Ramos (cell line): ENCODE results near the gene TBC1D3I.
"Not testable (repeated sequence)": the region's sequence is repeated elsewhere in the genome, so short reads cannot be mapped to it uniquely, and the experiment has no call there.

Experiments used
- in situ Hi-C: fragments of 300-500 bp; cut with MboI; formaldehyde crosslinking; loops from one replicate; pipeline ENCODE4 v1.14.3; 2022; ENCODE audit warnings: low sequenced_read_pairs; ENCODE audit not compliant: unreplicated experiment

Gene TBC1D3I

DNA sequence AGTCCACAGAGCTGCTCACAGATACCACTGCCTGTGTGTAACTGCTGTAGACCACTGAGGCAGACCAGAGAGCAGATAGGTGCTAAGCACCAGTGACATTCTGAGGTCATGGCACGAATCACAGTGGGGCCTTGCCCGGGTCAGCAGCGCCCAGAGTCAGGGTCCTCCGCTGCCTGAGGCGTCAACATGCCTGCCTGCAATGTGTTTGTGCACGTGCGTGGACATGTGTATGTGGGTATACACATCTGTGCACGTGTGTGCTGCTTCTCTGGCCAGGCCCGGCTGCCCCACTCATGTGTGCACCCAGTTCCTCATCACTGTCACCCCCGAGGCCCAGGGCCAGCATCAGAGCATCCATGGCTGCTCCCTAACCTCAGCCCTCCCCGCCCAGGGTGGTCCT lies at the start of gene TBC1D3I:
TSS of gene TBC1D3I (minus strand) at position 101 of the 400 bp plus-strand sequence. CDS start 1,585 bp downstream, outside the sequence.
- in situ Hi-C loops, result not testable (repeated sequence)

DNA sequence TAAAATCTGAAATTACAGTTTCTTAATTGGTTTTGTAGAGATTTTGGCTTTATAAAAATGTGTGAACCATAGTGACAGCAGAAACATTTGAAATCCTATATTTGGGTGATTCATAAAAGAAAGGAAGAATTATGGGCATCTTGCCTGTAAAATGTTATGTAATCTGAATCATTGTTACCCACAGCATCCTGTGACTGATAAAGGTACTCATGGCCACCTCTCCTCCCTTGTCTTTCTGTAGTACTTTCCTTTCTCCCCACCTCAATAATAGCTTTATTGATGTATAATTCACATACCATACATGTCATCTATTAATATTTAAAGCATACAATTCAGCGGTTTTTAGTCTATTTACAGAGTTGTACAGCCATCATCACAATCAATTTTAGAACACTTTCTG lies 30.8 kb upstream of the TBC1D3I start:
- in situ Hi-C loops, result not testable (repeated sequence)

DNA sequence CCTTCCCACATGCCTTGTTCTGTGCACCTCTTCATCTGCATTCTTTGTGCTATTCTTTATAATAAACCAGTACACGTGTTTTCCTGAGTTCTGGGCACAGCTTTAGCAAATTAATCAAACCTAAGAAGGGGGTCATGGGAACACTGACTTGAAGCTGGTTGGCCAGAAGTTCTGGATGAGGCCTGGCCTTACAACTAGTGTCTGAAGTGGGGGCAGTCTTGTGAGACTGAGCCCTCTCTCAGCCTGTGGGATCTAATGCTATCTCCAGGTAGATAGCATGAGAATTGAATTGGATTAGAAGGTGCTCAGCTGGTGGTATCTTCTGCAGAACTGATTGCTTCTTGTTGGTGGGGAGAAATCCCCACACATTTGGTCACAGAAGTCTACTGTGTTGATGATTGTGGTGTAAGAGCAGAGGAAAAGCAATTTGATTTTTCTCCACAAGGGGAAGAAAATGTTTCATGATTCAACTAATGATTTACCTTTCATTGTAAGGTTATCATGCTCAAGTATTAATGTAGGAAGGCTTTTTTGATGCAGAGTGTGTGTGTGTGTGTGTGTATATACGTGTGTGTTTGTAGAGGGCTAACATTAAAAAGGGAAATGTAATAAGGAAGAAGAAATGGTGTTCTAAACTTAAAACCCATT lies 25.7 kb upstream of the TBC1D3I start:
- in situ Hi-C loops, result not testable (repeated sequence)

DNA sequence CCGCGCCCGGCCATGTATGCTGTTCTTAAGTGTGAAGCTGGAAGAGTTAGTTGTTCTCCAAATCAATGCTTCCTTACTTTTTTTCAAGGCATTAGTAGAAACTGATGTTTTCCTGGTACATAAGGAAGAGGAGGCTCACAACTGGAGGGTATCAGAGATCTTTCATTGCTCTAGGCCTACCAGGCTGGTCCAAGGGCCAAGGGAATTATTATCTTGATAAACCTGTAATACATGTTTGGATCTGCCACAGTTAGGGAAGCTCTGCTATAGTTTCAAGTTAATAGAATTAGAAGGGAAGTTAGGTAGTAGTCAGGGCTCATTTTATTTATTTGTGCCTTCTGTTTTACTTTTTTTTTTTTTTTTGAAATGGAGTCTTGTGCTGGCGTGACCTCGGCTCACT lies 19.8 kb upstream of the TBC1D3I start:
- in situ Hi-C loops, result not testable (repeated sequence)

DNA sequence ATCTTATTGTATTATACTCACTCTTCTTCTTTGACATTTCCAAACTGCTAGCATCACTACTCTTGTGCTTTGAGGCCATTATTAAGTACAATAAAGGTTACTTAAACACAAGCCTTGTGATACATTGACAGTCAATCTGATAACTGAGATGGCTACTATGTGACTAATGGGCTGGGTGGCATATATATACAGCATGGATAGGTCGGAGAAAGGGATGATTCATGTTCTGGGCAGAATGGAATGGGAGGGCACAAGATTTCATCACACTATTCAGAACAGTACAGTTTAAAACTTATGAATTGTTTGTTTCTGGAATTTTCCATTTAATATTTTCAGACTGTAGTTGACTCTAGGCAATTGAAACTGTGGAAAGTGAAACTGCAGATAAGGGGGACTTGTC lies 18.9 kb upstream of the TBC1D3I start:
- in situ Hi-C loops, result not testable (repeated sequence)

DNA sequence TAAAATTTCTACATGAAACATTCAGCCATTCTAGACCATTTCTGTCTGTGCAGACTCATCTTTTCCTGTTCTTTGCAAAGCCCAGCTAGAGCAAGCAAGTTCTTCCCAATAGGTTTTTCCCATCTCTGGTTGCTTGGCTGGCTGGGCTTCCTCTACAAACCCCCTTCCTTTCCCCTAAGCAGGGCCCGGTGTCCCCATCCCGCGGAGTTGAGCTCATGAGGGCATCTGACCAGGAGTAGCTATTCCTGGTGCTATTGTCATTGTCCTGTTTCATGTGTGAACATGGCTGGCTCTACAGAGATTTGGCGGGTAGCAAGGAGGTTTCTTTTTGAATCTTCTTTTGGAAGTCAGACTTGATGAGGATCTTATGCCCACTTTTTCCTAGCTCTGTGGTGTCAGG lies 22.3 kb downstream of the TBC1D3I start:
- in situ Hi-C loops, result not testable (repeated sequence)

DNA sequence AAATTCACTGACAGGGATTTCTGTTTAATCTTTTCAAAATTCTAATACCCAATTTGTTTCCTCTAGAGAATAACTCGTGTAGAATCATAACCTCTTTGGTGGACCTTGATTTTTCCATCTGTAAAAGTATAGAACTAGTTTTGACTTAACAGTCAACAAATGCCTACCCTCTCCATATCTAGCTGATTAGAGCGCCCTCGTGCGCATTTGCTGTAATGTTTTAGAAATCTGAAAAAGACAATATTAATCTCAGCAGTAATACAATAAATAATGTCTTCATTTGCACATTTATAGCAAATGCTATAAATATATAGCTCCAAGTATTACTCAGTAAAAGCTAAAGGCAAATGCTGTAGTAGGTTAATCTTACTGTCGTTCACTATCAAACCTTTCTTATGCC lies 34.7 kb downstream of the TBC1D3I start:
- in situ Hi-C loops, result not testable (repeated sequence)

DNA sequence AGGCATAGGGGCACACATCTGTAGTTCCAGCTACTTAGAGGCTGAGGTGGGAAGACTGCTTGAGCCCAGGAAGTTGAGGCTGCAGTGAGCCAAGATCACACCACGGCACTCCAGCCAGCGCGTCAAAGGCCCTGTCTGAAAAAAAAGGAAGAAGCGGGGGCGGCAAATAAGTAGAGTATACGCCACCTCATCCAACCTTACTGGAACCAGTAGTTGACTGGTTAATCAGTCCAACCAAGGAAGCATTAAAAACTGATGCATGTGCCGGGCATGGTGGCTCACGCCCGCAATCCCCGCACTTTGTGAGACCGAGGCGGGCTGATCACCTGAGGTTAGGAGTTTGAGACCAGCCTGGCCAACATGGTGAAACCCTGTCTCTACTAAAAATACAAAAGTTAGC lies 41.4 kb downstream of the TBC1D3I start:
- in situ Hi-C loops, result not testable (repeated sequence)

DNA sequence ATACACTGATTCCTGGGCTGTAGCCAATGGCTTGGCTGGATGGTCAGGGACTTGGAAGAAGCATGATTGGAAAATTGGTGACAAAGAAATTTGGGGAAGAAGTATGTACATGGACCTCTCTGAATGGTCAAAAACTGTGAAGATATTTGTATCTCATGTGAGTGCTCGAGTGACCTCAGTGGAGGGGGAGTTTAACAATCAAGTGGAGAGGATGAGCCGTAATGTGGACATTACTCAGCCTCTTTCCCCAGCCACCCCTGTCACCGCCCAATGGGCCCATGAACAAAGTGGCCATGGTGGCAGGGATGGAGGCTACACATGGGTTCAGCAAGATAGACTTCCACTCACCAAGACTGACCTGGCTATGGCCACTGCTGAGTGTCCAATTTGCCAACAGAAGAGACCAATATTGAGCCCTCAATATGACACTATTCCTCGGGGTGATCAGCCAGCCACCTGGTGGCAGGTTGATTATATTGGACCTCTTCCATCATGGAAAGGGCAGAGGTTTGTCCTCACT lies 42.7 kb downstream of the TBC1D3I start:
- in situ Hi-C loops, result not testable (repeated sequence)

DNA sequence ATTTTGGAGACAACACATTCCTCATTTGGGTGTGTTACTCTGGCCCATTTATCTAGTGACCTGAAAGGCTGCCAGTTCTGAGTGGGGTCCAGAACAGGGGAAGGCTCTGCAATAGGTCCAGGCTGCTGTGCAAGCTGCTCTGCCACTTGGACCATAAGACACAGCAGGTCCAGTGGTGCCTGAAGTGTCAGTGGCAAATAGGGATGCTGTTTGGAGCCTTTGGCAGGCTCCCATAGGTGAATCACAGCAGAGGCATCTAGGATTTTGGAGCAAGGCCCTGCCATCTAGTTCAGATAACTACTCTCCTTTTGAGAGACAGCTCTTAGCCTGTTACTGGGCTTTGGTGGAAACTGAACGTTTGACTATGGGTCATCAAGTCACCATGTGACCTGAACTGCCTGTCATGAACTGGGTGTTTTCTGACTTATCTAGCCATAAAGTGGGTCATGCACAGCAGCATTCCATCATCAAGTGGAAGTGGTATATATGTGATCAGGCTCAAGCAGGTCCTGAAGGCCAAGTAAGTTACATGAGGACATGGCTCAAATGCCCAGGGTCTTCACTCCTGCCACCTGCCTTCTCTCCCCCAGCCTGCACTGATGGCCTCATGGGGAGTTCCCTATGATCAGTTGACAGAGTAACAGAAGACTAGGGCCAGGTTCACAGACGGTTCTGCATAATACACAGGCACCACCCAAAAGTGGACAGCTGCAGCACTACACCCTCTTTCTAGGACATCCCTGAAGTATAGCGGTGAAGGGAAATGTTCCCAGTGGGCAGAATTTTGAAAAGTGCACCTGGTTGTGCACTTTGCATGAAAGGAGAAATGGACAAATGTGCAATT lies 43.4 kb downstream of the TBC1D3I start:
- in situ Hi-C loops, result not testable (repeated sequence)

DNA sequence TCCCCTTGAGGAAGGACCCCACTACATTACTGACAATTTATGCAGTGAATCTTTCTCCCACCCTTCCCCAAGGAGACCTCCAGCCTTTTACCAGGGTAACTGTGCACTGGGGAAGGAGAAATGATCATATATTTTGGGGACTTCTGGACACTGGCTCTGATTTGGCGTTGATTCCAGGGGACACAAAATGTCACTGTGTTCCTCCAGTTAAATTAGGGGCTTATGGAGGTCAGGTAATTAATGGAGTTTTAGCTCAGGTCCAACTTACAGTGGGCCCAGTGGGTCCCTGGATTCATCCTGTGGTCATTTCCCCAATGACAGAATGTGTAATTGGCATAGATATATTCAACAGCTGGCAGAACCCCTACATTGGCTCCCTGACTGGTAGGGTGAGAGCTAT lies 44.8 kb downstream of the TBC1D3I start:
- in situ Hi-C loops, result not testable (repeated sequence)

DNA sequence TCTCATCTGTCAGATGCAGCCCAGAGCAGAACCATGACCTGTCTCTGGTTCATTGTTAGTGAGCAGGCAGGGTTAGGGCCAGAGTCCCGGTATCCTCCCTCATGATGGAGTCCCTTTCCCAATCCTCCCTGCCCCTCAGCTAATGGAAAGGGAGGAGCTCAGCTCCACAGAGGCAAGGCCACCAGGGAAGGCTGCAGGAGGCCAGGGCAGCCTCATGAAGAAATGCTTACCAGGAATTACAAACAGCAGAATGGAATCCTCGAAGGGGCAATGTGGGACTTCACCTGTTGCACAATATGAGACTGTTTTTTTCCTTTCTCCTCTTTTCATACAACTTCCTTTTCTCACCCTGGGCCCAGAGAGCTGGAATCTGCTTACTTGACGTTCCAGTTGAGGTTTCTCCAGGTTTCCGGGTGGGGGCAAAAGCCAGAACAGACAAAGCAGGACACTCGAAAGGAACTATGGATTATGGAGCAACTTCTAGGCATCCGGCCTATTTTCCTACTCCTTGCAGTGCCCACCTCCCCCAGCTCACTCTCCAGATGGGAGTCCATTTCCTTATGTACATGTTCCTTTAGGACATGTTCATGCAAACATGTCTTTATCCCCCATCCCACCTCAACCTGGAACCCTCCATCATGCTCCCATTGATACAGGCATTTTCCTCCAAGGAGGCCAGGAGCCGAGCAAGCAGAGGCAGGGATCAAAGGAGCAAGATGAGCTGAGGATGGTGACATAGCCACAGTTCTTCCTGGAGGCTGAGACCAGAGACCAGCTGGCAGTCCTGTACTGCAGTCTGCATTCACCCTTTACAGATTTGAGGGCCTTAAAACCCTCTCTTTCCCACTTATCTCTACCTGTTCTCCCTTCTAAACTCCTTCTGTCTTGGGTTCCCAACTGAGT lies 48.7 kb downstream of the TBC1D3I start:
- in situ Hi-C loops, result not testable (repeated sequence)

DNA sequence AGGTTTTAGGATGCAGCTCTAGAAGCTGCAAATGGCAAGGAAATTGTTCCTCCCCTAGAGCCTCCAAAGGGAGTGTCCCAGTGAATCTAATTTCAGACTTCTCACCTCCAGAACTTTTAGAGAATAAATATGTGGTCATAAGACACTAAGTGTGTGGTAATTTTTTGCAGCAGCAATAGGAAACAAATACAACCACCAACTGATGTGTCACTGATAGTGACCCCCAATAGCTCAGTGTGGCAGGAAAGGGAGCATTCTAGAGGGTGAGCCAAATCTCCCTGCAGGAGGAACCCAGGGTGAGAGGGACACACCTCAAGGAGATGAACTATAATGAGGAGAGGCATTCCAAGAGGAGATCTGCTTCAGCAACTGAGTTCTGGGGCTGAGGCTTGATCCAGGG lies 49.5 kb downstream of the TBC1D3I start:
- in situ Hi-C loops, result no loop called here

DNA sequence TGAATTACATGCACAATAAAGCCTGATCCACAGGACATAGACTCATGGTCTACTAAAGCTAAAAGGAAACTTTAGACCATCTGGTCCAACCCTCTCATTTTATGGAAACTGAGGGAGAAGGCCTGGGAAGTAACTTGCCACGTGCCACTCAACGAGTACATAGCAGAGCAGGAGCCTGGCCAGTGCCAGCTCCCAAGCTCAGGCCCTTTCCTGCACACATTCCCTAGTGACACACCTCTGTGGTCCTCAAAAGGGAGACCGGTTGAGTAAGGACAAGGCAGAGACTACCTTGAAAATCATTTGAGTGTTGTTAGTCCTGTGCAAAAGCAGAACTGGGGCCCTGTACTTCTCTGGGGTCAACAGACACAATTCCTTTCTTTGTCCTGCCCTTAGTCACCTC lies 50.7 kb downstream of the TBC1D3I start:
- in situ Hi-C loops, result no loop called here

DNA sequence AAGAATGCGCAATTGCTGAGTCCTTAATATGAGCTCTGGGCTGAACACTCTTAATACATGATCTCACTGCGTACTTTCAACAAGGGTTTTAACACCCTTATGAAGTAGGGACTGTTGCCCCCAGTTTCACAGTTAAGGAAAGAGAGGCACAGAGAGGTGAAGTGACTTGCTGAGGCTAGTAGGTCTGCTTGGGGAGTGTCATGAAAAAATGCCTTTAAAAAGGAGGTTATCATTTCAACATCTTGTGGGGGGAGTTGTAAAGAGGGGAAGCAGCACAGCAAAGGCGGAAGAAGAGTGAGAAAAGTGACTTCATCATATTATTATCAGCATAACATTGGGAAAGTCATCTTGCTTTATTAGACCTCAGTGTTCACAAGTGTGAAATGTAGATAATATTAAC lies 51.4 kb downstream of the TBC1D3I start:
- in situ Hi-C loops, result no loop called here

DNA sequence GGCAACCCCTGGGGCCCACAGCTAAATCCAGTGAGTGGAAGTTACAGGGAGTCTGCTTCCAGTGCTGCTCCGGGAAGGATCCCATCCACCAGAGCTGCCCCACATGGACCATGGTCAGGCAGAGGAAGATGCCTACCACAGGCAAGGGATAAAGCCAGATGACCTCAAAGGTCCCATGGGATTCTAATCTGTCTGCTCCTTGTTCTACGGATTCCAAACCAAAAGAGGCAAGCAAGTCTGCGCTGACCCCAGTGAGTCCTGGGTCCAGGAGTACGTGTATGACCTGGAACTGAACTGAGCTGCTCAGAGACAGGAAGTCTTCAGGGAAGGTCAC lies 52.1 kb downstream of the TBC1D3I start:
- in situ Hi-C loops, result no loop called here

DNA sequence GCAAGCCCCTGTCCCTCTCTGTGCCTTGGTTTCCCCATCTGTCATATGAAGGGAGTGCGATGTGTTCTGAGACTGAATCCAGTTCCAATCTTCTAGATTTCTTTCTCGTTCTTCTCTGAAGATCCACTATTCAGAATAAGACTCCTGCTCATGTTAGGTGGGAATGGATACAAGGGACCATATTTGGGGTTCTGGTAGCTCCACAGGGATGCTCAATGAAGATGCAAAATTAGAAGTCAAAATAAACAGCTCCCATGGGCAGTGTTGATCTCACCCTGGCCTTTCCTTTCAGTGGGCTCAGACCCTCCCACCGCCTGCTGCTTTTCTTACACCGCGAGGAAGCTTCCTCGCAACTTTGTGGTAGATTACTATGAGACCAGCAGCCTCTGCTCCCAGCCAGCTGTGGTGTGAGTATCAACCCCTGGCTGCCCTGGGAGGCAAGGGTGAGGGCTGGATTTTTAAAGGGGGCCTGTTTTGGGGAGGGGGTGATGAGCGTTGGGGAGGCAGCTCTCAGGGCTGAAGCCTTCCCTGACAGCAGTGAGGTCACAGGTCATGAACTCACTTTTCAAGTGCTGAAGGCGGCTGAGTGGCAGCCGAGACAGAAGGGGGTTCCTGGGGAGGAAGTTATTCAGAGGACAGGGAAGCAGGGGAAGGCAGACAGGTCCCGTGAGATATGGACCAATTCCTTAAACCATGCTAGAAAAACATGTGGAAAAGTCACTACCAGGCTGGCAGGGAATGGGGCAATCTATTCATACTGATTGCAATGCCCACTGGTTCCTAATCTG lies 52.7 kb downstream of the TBC1D3I start:
- in situ Hi-C loops, result not testable (repeated sequence)

DNA sequence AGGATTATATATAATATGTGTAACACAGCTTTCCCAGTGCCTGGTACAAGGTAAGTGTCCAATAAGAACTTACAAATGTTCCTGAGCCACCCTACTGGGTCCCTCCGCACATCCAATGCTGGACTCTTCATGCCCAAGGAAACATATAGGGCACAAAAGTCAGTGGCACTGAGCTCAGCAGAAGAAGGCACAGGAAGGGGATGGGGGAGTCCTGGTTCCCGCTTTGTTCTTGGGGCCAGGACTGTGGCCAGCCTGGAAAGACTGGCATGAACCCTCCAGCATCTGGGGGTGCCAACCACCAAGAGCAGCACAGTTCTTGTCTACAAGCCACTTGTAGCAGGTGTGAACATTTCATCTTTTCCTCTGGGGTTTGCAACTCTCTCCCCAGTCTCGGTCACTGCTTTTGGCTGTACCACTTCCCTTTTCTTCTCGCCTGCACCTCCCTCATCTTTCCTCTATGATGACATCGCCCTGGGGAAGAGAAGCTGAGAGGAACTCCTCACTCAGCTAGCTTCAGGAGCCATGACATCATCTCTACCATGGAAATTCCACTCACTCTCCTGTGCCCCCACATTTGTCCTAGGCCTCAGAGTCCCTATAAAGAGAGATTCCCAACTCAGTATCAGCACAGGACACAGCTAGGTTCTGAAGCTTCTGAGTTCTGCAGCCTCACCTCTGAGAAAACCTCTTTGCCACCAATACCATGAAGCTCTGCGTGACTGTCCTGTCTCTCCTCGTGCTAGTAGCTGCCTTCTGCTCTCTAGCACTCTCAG lies 53.7 kb downstream of the TBC1D3I start, which contains the start of gene CCL4L2:
TSS of gene CCL4L2 (plus strand) at position 625 of the 773 bp plus-strand sequence.
- in situ Hi-C loops, result not testable (repeated sequence)

DNA sequence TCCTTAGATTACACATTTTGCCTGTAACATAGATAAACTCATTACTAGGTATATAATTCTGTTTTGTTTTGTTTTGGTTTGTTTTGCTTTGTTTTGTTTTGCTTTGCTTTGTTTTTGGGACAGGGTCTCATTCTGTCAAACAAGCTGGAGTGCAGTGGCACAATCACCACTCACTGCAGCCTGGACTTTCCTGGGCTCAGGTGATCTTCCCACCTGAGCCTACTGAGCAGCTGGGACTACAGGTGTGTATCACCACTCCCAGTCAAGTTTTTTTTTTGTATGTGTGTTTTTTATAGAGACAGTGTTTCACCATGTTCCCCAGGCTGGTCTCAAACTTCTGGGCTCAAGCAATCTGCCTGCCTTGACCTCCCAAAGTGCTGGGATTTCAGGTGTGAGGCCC lies 54.8 kb downstream of the TBC1D3I start:
- in situ Hi-C loops, result no loop called here
